Right renal cortex interstitium (tissue), 3 donors: ENCODE results near the gene KSR1. TPM values are rescaled to one million over a fixed set of nuclear protein-coding genes. Genes with fewer than 3 reads are reported as not detected.

Experiments
- DNase-seq, 3 donors: peaks; one replicate each; pipeline ENCODE4 v3.0.0-alpha.2; 2013; ENCODE audit warnings: low read depth in 3 of 3, low spot score in 2 of 3
- polyA plus RNA-seq, 3 donors: library from polyadenylated mRNA; unstranded; fragments of 120-200 nt; gene quantifications; one replicate each; pipeline ENCODE4 v1.2.1, GENCODE V29; 2013; ENCODE audit not compliant: insufficient read length in 3 of 3

KSR1 gene
- polyA plus RNA-seq, 3 donors, result 35.8 to 42.9 (median 41.6) TPM

GRCh38 chr17:27511168-27511883, 55.1 kb downstream of the KSR1 start:
- DNase-seq, result no peak

- no peak for DNase-seq
Measured at GRCh38 chr17:27512031-27512430, 55.8 kb downstream of the KSR1 start.

- DNase-seq, result no peak
Measured at GRCh38 chr17:27512511-27513346, 56.5 kb downstream of the KSR1 start.

DNA sequence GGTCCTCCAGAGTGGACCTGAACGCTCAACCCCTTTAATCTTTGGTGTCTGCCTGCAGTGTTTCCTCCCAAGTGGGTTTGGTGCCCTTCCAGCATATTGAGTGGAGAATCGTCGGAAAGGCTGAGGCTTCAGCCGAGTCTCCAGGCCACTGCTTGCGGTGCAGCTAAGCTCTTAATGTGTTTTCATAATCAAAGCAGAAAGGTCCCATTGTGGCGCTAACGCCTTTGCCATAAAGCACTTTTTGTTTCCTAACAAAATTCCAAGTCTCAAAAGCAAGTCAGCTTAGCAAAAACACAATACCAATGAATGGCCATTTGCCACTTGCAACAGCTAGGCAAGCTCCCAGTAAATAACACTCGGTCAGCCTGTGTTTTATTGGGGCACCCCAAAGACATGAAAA, 57.6 kb downstream of the KSR1 start:
- no peak for DNase-seq

- DNase-seq, result no peak
Measured at GRCh38 chr17:27514595-27515413, 58.6 kb downstream of the KSR1 start.

DNA sequence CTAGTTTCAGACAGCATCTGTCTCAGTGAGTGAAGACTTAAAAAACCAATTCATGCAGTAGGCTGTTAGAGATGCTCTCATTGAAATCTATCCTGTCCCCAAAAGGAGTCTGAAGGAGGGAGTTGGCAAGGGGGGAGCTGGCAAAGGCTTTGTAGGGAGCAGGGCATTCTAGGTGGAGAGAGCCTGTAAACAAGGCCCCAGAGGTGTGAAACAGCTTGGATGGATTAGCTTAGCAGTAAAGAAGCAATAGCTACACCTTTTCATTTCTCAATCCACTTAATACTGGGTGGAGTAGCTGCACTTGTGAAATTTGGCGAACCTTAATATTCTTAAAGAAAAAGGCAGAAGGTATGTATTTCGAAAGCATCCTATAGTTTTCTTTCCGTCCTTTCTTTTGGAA, 61.8 kb downstream of the KSR1 start:
- no peak for DNase-seq

GRCh38 chr17:27518545-27519521, 62.6 kb downstream of the KSR1 start:
- no peak for DNase-seq

GRCh38 chr17:27519550-27519949, 63.3 kb downstream of the KSR1 start:
- DNase-seq, result no peak

DNA sequence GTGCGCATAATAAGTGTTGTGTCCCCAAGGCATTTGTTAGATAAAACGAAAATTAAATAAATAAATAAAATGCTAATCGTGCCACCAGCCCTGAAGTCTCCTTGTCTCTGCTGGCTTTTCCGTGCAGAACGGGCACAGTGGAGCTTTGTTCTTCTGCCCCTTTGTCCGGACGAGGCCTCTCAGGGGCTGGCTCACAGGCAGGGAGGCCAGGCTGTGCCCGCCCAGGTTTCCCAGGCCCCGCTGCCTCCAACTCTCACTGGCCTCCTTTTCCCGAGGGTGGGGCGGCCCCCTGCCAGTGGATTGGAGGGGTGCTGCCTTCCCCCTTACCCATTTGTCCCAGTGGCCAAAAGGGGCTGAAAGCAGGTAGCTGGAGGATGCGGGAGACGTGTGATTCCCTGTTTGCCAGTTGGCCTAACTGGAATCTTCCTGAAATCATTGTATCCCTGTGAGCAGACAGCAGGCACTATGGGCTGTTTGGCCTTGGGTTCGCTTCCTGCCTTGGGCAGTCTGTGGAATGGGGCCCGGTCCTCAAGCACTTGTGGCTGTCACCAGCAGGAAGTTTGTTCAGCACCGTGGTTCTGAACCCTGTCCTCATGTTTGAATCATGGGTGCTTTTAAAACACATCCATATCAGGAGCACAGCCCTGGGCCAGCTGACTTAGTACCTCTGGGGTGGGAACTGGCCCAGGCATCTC, 64.4 kb downstream of the KSR1 start:
- DNase-seq, result no peak

DNA sequence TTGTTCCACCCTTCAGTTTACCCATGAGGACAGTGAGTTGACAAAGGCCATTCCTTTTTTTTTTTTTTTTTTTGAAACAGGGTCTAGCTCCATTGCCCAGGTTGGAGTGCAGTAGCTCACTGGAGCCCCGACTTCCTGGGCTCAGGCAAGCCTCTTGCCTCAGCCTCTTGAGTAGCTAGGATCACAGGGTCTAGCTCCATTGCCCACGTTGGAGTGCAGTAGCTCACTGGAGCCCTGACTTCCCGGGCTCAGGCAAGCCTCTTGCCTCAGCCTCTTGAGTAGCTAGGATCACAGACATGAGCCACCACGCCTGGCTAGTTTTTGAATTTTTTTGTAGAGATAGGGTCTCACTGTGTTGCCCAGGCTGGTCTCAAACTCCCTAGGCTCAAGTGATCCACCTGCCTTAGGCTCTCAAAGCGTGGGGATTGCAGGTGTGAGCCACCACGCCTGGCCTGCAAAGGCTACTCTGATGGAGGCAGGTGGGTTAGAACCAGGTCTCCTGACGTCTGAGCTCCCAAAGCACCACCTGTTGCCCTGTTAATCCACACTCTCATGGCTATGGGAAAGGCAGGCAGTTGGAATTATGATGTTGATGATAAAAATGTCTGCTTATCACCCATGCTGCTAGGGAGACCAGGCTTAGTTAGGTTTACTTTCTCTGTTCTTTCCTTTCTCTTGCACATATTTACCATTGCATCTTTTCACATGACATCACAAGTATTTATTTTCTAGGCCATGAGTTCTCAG, 65.2 kb downstream of the KSR1 start:
- no peak for DNase-seq

GRCh38 chr17:27522028-27522635, 65.9 kb downstream of the KSR1 start:
- no peak for DNase-seq

DNA sequence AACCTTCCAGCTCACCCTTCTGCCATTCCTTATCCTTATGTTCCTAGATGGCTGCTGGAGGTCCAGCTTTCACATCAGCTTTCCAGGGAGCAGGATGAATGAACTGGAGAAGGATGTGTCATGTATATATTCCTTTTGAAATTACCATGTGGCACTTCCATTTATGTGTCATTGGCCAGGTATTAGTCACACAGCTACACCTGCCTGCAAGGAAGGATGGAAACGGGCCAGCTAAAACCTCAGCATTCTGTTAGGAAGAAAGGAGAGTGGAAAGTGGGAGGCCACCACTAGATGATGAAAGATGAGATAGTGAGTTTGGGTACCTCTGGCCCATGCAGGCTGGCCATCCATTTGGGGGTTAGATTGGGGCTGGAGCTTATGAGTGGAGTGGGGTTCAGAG, 67.5 kb downstream of the KSR1 start:
- DNase-seq, result no peak

DNA sequence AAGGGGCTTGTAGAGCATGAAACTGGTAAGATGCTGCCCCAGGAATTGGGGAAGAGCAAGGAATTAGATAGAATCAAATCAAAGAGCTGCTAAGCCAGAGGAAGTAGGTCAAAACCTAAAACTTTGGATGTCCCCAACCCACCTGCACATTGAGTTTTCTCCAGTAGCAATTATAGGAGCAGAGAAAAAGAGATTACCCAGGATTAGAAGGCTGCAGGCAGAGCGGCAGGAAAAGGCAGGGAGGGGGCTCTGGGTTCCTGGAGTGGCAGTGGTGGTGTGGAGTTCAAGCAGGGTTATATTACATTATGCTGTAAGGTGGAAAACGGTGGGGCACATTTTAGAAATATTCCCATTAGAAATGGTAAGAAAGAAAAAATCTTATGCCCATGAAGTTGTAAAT, 68.3 kb downstream of the KSR1 start:
- no peak for DNase-seq

- no peak for DNase-seq
Measured at GRCh38 chr17:27525316-27525715, 69.1 kb downstream of the KSR1 start.

DNA sequence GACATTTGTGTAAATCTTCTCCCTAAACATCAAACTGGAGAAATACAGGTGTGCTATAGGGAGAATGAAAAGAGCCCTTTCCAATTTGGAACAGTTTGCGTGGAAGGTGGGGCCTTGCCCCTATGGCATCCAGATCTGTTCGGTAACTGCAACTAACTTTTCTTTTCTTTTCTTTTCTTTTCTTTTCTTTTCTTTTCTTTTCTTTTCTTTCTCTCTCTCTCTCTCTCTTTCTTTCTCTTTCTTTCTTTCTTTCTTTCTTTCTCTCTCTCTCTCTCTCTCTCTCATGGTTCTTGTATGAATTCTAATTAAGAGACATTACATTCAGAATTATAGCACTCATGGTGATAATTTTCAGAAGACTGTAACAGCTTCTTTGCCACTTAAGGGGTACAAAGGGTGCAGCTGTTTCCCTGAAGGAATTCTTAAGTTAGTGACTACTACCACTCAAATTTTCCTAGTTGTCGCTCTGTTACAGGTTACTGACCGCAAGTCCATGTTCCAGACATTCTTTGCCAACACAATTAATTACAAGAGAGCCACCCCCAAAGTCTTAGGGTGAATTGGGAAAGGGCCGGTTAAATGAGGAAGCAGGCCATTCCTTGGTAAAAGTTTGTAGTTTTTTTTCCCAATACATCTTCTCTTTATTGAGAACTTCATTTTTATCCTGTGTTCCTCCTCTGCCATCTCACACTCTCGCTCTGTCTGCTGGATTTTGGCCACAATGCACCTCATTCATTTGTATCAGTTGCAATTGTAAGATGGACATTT, 69.8 kb downstream of the KSR1 start:
- DNase-seq, result no peak

DNA sequence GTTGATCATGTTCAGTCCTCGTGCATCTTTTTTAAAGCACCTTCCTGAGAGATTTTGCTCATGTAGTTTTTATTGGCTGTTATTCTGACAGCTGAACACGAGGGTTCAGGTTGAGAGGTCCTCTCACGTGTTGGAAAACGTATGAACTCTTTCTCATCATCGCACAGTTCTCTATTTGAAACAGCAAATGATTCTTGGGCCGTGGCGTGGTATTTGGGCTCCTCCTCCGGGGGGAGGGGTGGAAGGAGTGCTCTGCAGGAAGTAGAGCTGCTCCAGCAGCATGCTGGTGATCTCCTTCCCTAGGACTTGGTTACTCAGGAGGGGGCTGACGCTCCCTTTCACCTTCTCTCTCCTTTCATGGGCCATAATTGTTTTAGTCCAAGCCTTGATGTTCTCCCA, 70.4 kb downstream of the KSR1 start:
- DNase-seq, result no peak

DNA sequence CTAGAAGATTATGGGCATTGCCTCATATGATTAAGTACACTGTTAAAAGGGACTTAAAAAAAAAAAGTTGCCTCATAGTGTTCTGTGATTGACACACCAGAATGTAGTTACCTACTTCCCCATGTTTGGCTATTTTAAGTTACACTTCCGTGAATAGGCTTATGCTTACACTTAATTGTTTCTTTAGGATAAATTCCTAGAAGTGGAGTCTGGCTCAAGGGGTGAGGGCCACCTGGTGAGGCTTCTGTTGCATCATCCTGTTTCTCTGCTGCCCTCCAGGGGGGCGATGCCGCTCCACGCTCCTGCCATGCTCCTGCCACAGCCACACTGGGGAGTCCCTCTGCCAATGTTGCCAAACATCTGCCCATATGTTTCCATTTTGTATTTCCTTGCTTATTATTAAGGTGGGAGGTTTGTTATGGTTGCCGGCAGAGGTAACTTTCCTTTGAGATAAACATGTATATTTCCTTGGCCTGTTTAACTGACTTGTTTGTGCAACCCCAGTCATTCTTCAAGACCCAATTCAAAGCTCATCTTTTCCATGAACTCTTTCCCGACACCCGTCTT, 73.1 kb downstream of the KSR1 start:
- no peak for DNase-seq
